Measurements from ENCODE around the gene ACTR8. TPM values are rescaled to one million over a fixed set of nuclear protein-coding genes. Genes with fewer than 3 reads are reported as not detected.

The ACTR8 gene
- total RNA-seq, 1 donor from 2014 or later: 43.6 TPM

- no peak for TF ChIP-seq CTCF (IDR thresholded peaks at IDR 0.05; ENCODE audit: insufficient read depth, low read depth, low read length)
- no peak for TF ChIP-seq EZH2 (IDR thresholded peaks at IDR 0.05; ENCODE audit: insufficient read depth, low read length)
- Histone ChIP-seq H3K9ac (ENCODE audit: low read length) (no peak overlapping the region), H3K36me3 (ENCODE audit: insufficient read depth, low read length) (no peaks in the 10 kb centered on the region), H4K20me1 (ENCODE audit: insufficient read depth, low read length) (no peaks in the 10 kb centered on the region), H3K27me3 (ENCODE audit: insufficient read depth, low read length) (peaks cover 15% of the 10 kb centered on the region), H3K4me1 (ENCODE audit: insufficient read depth, low read length) (no peaks in the 10 kb centered on the region), H3K4me3 (ENCODE audit: insufficient read depth, low read depth, low read length) (no peak overlapping the region), H2AFZ (ENCODE audit: low read depth, low read length) (no peak overlapping the region), H3K4me2 (ENCODE audit: low read length) (no peak overlapping the region), H3K79me2 (ENCODE audit: insufficient read depth, low read length) (no peaks in the 10 kb centered on the region), H3K27ac (ENCODE audit: low read depth, low read length) (no peak overlapping the region), H3K9me3 (ENCODE audit: insufficient read depth, low read depth, low read length) (no peaks in the 10 kb centered on the region)
- Mint-ChIP-seq H3K36me3 (ENCODE audit: low read depth, unreplicated experiment) (no peaks in the 10 kb centered on the region), H3K27me3 (ENCODE audit: low read depth, unreplicated experiment) (no peaks in the 10 kb centered on the region), H3K27ac (ENCODE audit: unreplicated experiment) (no peak overlapping the region), H3K9me3 (ENCODE audit: unreplicated experiment) (no peaks in the 10 kb centered on the region), H3K4me3 (ENCODE audit: unreplicated experiment) (no peak overlapping the region), H3K4me1 (ENCODE audit: low read depth, unreplicated experiment) (no peaks in the 10 kb centered on the region)
- FAIRE-seq (no peak), DNase-seq (ENCODE audit: low read depth) (no peak)
These were observed 17.8 kb upstream of the ACTR8 start for GRCh38 chr3:53899750-53900149.

GRCh38 chr3:53892286-53892637 lies 10.3 kb upstream of the ACTR8 start:
- H4K20me1 ChIP-seq (ENCODE audit: insufficient read depth, low read length): peaks cover 27% of the 10 kb centered on the region
- H2AFZ ChIP-seq (ENCODE audit: low read depth, low read length): peak overlapping the region; percentile 75
- peaks cover 14% of the 10 kb centered on the region for H3K4me1 ChIP-seq (ENCODE audit: insufficient read depth, low read length)
- H3K9ac ChIP-seq (ENCODE audit: low read length): peak overlapping the region; percentile 55
- DNase-seq (ENCODE audit: low read depth) (no peak), FAIRE-seq (no peak)
- H3K27me3 ChIP-seq (ENCODE audit: insufficient read depth, low read length): peaks cover 15% of the 10 kb centered on the region
- no peak for TF ChIP-seq CTCF (IDR thresholded peaks at IDR 0.05; ENCODE audit: insufficient read depth, low read depth, low read length)
- no peak for TF ChIP-seq EZH2 (IDR thresholded peaks at IDR 0.05; ENCODE audit: insufficient read depth, low read length)
- H3K79me2 ChIP-seq (ENCODE audit: insufficient read depth, low read length): peaks cover 41% of the 10 kb centered on the region
- no peaks in the 10 kb centered on the region for H3K36me3 ChIP-seq (ENCODE audit: insufficient read depth, low read length)
- peaks cover 13% of the 10 kb centered on the region for H3K4me1 Mint-ChIP-seq (ENCODE audit: low read depth, unreplicated experiment)
- H3K36me3 Mint-ChIP-seq (ENCODE audit: low read depth, unreplicated experiment): no peaks in the 10 kb centered on the region
- H3K9me3 ChIP-seq (ENCODE audit: insufficient read depth, low read depth, low read length): no peaks in the 10 kb centered on the region
- no peaks in the 10 kb centered on the region for H3K9me3 Mint-ChIP-seq (ENCODE audit: unreplicated experiment)
- H3K27me3 Mint-ChIP-seq (ENCODE audit: low read depth, unreplicated experiment): no peaks in the 10 kb centered on the region
- peak overlapping the region; percentile 81 for H3K4me2 ChIP-seq (ENCODE audit: low read length)
- peak overlapping the region; percentile 92 for H3K4me3 ChIP-seq (ENCODE audit: insufficient read depth, low read depth, low read length)
- peak overlapping the region; percentile 99 for H3K27ac Mint-ChIP-seq (ENCODE audit: unreplicated experiment)
- peak overlapping the region; percentile 94 for H3K4me3 Mint-ChIP-seq (ENCODE audit: unreplicated experiment)
- H3K27ac ChIP-seq (ENCODE audit: low read depth, low read length): peak overlapping the region; percentile 70

GRCh38 chr3:53891497-53892285 lies 9.7 kb upstream of the ACTR8 start, which contains the start of gene SELENOK:
SELENOK (minus strand) TSS chr3:53891859.
- Histone ChIP-seq H4K20me1 (ENCODE audit: insufficient read depth, low read length) (peaks cover 30% of the 10 kb centered on the region), H3K4me1 (ENCODE audit: insufficient read depth, low read length) (peaks cover 14% of the 10 kb centered on the region), H3K27ac (ENCODE audit: low read depth, low read length) (peak within 1 kb of the TSS; percentile 95), H2AFZ (ENCODE audit: low read depth, low read length) (peak within 1 kb of the TSS; percentile 76), H3K4me2 (ENCODE audit: low read length) (peak within 1 kb of the TSS; percentile 86), H3K4me3 (ENCODE audit: insufficient read depth, low read depth, low read length) (peak within 1 kb of the TSS; percentile 92), H3K27me3 (ENCODE audit: insufficient read depth, low read length) (peaks cover 15% of the 10 kb centered on the region), H3K9me3 (ENCODE audit: insufficient read depth, low read depth, low read length) (no peaks in the 10 kb centered on the region), H3K9ac (ENCODE audit: low read length) (peak within 1 kb of the TSS; percentile 95), H3K36me3 (ENCODE audit: insufficient read depth, low read length) (peaks cover 3% of the 10 kb centered on the region), H3K79me2 (ENCODE audit: insufficient read depth, low read length) (peaks cover 47% of the 10 kb centered on the region)
- DNase-seq (ENCODE audit: low read depth): peak; percentile 99
- no peak for TF ChIP-seq EZH2 (IDR thresholded peaks at IDR 0.05; ENCODE audit: insufficient read depth, low read length)
- H3K36me3 Mint-ChIP-seq (ENCODE audit: low read depth, unreplicated experiment): no peaks in the 10 kb centered on the region
- H3K27ac Mint-ChIP-seq (ENCODE audit: unreplicated experiment): peak within 1 kb of the TSS; percentile 99
- H3K27me3 Mint-ChIP-seq (ENCODE audit: low read depth, unreplicated experiment): no peaks in the 10 kb centered on the region
- H3K4me3 Mint-ChIP-seq (ENCODE audit: unreplicated experiment): peak within 1 kb of the TSS; percentile 94
- H3K9me3 Mint-ChIP-seq (ENCODE audit: unreplicated experiment): no peaks in the 10 kb centered on the region
- FAIRE-seq: peak; percentile 87
- H3K4me1 Mint-ChIP-seq (ENCODE audit: low read depth, unreplicated experiment): peaks cover 13% of the 10 kb centered on the region
